Fibroblast of villous mesenchyme (primary cell): ENCODE measurements around the gene MED10. TPM values are rescaled to one million over a fixed set of nuclear protein-coding genes. Genes with fewer than 3 reads are reported as not detected.

Experiments used
- DNase-seq: peaks from one replicate; pipeline ENCODE4 v3.0.0-alpha.2; 2010; ENCODE audit warnings: low read depth
- H3K4me3 ChIP-seq: 2 replicates; pipeline ENCODE4 v1.5.1; 2011; ENCODE audit warnings: low read depth, mild to moderate bottlenecking, low read length
- CTCF ChIP-seq: IDR thresholded peaks from 2 replicates; pipeline ENCODE4 v1.5.1; 2012; ENCODE audit warnings: low read depth, mild to moderate bottlenecking, low read length; ENCODE audit not compliant: insufficient read depth
- total RNA-seq: library from RNA; depleted of rRNA; stranded (reverse); fragments of >200 nt; gene quantifications from 2 replicates; pipeline ENCODE4 v1.2.3, GENCODE V29; 2012

MED10 gene
- total RNA-seq, 1 donor: 8.6 TPM

DNA sequence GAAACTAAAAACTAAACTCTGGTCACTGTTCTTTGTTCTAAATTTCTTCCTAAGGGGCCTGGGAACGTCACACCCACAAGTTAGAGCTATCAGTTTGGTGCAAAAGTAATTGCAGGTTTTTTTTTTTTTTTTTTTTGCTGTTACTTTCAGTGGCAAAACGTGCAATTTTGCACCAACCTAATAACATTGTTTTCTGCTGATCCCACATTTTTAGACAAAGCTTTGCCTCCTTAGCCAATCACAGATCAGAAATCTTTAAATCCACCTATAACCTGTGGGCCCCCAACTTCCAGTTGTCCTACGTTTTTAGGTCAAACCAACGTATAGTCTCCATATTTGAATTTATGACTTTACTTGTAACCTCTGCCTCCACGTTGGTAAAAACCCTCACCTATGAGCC is 11.1 kb upstream of the MED10 start:
- TF ChIP-seq CTCF: no peak
- DNase-seq: no peak
- H3K4me3 ChIP-seq: no peak overlapping the region

- no peak overlapping the region for H3K4me3 ChIP-seq
- no peak for TF ChIP-seq CTCF
- no peak for DNase-seq
These were observed 9.6 kb upstream of the MED10 start for GRCh38 chr5:6387970-6388369.

GRCh38 chr5:6386271-6386670 is 7.9 kb upstream of the MED10 start:
- no peak for DNase-seq
- no peak overlapping the region for H3K4me3 ChIP-seq
- no peak for TF ChIP-seq CTCF

DNA sequence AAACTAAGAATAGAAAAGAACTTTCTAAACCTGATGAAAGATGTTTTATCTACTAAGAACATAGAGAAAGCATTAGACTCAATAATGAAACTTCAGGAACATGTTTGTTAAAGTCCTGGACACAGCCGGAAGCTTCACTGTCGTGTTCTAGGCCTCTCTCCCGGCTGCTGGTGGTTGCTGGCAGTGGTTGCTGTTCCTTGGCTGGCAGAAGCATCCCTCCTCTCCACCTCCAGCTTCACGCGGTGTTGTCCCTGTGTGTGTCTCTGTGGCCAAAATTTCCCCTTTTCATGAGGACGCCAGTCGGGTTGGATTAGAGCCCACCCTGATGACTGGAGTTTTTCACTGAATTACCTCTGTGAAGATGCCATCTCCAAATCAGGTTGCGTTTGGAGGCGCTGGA is 6.5 kb upstream of the MED10 start:
- no peak overlapping the region for H3K4me3 ChIP-seq
- no peak for DNase-seq
- TF ChIP-seq CTCF: no peak

DNA sequence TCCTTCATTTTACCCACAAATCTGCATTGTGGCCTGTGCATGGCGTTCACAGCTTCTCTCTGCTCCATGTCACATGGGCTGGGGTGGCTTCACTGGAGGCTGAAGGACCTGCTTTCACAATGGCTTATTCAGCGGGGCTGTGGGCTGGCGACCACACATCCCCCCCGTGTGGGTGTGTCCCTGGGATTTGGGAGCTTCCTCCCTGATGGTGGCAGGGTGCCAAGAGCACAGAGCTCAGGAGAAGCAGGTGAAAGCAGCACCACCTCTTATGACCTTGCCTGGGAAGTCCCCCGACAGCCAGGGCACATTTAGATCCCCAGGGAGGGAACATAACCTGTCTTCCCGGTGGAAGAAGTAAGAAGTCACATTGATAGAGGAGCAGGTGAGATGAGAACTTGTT is 5.0 kb upstream of the MED10 start:
- TF ChIP-seq CTCF: no peak
- no peak overlapping the region for H3K4me3 ChIP-seq
- no peak for DNase-seq

DNA sequence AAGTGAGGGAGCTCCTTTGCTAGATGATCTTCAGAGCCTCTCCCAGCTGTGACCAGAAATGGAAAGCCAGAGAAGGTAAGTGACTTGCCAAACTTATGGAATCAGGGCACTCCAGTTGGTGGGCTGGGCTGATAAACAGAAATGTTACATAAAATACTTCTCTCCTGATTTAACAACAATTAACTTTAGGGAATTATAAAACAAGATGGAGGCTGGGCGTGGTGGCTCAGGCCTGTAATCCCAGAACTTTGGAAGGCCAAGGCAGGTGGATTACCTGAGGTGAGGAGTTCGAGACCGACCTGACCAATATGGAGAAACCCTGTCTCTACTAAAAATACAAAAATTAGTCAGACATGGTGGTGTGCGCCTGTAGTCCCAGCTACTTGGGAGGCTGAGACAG is 899 bp upstream of the MED10 start:
- no peak for DNase-seq
- TF ChIP-seq CTCF: no peak
- H3K4me3 ChIP-seq: no peak overlapping the region

DNA sequence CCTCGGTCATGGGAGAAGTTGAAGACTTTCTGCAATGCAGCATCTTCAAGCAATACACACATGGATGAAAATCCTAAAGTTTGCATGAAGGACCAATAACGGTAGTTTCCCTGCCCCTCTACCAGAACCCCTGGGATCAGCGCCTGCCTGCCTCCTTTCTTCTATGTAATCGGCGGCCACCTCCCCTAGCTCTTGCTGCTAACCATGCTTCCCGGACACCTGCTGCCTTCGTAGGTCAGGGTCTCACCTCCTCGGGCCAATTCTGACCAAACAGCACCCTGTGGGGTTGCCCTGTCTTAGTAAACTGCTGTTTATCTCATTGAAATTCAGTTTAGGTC is 388 bp upstream of the MED10 start:
- peak overlapping the region; percentile 98 for H3K4me3 ChIP-seq
- no peak for TF ChIP-seq CTCF
- DNase-seq: no peak
